Measurements from ENCODE around the gene PRCC. TPM values are rescaled to one million over a fixed set of nuclear protein-coding genes. Genes with fewer than 3 reads are reported as not detected.

Gene PRCC
- polyA plus RNA-seq, 2 of the 4 experiments (the other 2 are of a cell fraction) = 44.5 to 52.0 TPM

- Histone ChIP-seq H3K27ac (no peak overlapping the region), H3K4me1 (peaks cover 12% of the 10 kb centered on the region), H3K4me3 (no peak overlapping the region), H3K9me3 (no peaks in the 10 kb centered on the region), H3K4me2 (no peak overlapping the region)
- DNase-seq (ENCODE audit: low read depth in 1 of 2, low spot score in 1 of 2) (no peak), ATAC-seq (no peak), FAIRE-seq (no peak)
- CTCF ChIA-PET = interaction anchor here (0.7 to 42.3 kb wide), 7 partner anchors 14 to 139 kb away, joined by 3 to 2258 read pairs (median 5); partner anchors contain the start of genes CRABP2, NES and NTRK1
- TF ChIP-seq ZFP36 (IDR thresholded peaks at IDR 0.05; ENCODE audit: borderline replicate concordance, partially characterized antibody) (no peak), ATOH8 (CRISPR knock-in tag; IDR thresholded peaks at IDR 0.05; ENCODE audit: low read depth) (no peak), TFCP2L1 (CRISPR knock-in tag; IDR thresholded peaks at IDR 0.05) (no peak), RCOR1 (IDR thresholded peaks at IDR 0.05; ENCODE audit: low read depth, low read length) (no peak)
- 92% methylated on average over 2 of the region's 2 CpGs for WGBS (ENCODE audit: missing lambda C conversion rate)
- POLR2A ChIA-PET = interaction anchor here (1.0 kb wide), 1 partner anchor 31 kb away, joined by 3 read pairs; no protein-coding TSS in a partner anchor
Measured at GRCh38 chr1:156721131-156721530, 46.2 kb upstream of the PRCC start.

GRCh38 chr1:156721535-156721934 is 45.8 kb upstream of the PRCC start:
- WGBS (ENCODE audit: missing lambda C conversion rate) = 96% methylated on average over 4 of the region's 4 CpGs
- ATAC-seq = no peak
- Histone ChIP-seq H3K4me1 (peaks cover 16% of the 10 kb centered on the region), H3K9me3 (no peaks in the 10 kb centered on the region), H3K27ac (no peak overlapping the region), H3K4me2 (no peak overlapping the region), H3K4me3 (no peak overlapping the region)
- TF ChIP-seq BHLHE40 (IDR thresholded peaks at IDR 0.05; ENCODE audit: low read depth, low read length) = no peak
- TF ChIP-seq E2F6 (IDR thresholded peaks at IDR 0.05; ENCODE audit: borderline replicate concordance, low read depth) = no peak
- no peak for TF ChIP-seq NPAS2 (CRISPR knock-in tag; IDR thresholded peaks at IDR 0.05; ENCODE audit: borderline replicate concordance)
- TF ChIP-seq MYC (IDR thresholded peaks at IDR 0.05; ENCODE audit: borderline replicate concordance, low read length) = no peak
- TF ChIP-seq EHMT2 (IDR thresholded peaks at IDR 0.05; ENCODE audit: low read depth) = no peak
- TF ChIP-seq CTCF (IDR thresholded peaks at IDR 0.05) = no peak
- no peak for TF ChIP-seq KDM1A (IDR thresholded peaks at IDR 0.05; ENCODE audit: low read depth)
- no peak for TF ChIP-seq EP300 (IDR thresholded peaks at IDR 0.05)
- no peak for TF ChIP-seq GATA3 (IDR thresholded peaks at IDR 0.05; ENCODE audit: borderline replicate concordance)
- no peak for TF ChIP-seq CHD2 (IDR thresholded peaks at IDR 0.05; ENCODE audit: low read length, partially characterized antibody)
- no peak for TF ChIP-seq POLR2A (IDR thresholded peaks at IDR 0.05; ENCODE audit: low read length)
- no peak for TF ChIP-seq ZNF302 (CRISPR knock-in tag; IDR thresholded peaks at IDR 0.05)
- DNase-seq (ENCODE audit: low read depth in 1 of 2, low spot score in 1 of 2) = no peak
- CTCF ChIA-PET = interaction anchor here (0.6 to 42.3 kb wide), 8 partner anchors 14 to 139 kb away, joined by 3 to 2258 read pairs (median 4); partner anchors contain the start of genes CRABP2, NES and NTRK1
- POLR2A ChIA-PET = interaction anchor here (1.0 kb wide), 1 partner anchor 32 kb away, joined by 3 read pairs; no protein-coding TSS in a partner anchor
- no peak for FAIRE-seq

- ATAC-seq (peak; percentile 70 to 81), DNase-seq (ENCODE audit: low read depth in 1 of 2, low spot score in 1 of 2) (peak; percentile 89), FAIRE-seq (no peak)
- CTCF ChIA-PET = interaction anchor here (0.6 to 42.3 kb wide), 69 partner anchors 10 to 355 kb away, joined by 3 to 2258 read pairs (median 5); partner anchors contain the start of genes BCAN, CRABP2, HDGF and INSRR
- Histone ChIP-seq H3K4me3 (peak overlapping the region; percentile 89), H3K4me2 (peak overlapping the region; percentile 95), H3K4me1 (peaks cover 35% of the 10 kb centered on the region), H3K9me3 (no peaks in the 10 kb centered on the region), H3K27ac (peak overlapping the region; percentile 7 to 49; a peak in 4 of 6 replicates)
- 16% methylated on average over 18 of the region's 18 CpGs for WGBS (ENCODE audit: missing lambda C conversion rate)
- POLR2A ChIA-PET = interaction anchor here (0.6 to 4.4 kb wide), 4 partner anchors 15 to 41 kb away, joined by 7 to 90 read pairs (median 11); partner anchors contain the start of genes MRPL24 and PRCC
- peak; percentile 97 for TF ChIP-seq CTCF (IDR thresholded peaks at IDR 0.05)
- no peak for TF ChIP-seq RNF2 (IDR thresholded peaks at IDR 0.05; ENCODE audit: borderline replicate concordance, low read depth)
- no peak for TF ChIP-seq FOXS1 (CRISPR knock-in tag; IDR thresholded peaks at IDR 0.05)
- TF ChIP-seq MAFK (IDR thresholded peaks at IDR 0.05; ENCODE audit: partially characterized antibody) = no peak
- no peak for TF ChIP-seq JUN (IDR thresholded peaks at IDR 0.05)
- TF ChIP-seq MAX (IDR thresholded peaks at IDR 0.05) = peak; percentile 64; the same call in 1 of the 2 replicates
- peak; percentile 87 to 93 for TF ChIP-seq RAD21 (conservative IDR thresholded peaks at IDR 0.05 in 1 of 2, IDR thresholded peaks at IDR 0.05 in 1 of 2)
- TF ChIP-seq SMC3 (IDR thresholded peaks at IDR 0.05) = peak; percentile 91
Measured at GRCh38 chr1:156725683-156726280, 41.6 kb upstream of the PRCC start.

All from A549 (cell line).